GM12892 (cell line): ENCODE measurements around the gene TMBIM4.

ENCODE experiments used
- POLR2A ChIP-seq: IDR thresholded peaks from 2 replicates; pipeline ENCODE4 v1.6.1; 2011; ENCODE audit warnings: low read depth, low read length, control low read depth
- POLR2AphosphoS5 ChIP-seq: IDR thresholded peaks from 2 replicates; pipeline ENCODE4 v1.6.1; 2011; ENCODE audit warnings: low read depth, low read length, control low read depth
- TAF1 ChIP-seq: IDR thresholded peaks from 2 replicates; pipeline ENCODE4 v1.6.1; 2011; ENCODE audit warnings: low read depth, mild to moderate bottlenecking, control low read depth, low read length, borderline replicate concordance

DNA sequence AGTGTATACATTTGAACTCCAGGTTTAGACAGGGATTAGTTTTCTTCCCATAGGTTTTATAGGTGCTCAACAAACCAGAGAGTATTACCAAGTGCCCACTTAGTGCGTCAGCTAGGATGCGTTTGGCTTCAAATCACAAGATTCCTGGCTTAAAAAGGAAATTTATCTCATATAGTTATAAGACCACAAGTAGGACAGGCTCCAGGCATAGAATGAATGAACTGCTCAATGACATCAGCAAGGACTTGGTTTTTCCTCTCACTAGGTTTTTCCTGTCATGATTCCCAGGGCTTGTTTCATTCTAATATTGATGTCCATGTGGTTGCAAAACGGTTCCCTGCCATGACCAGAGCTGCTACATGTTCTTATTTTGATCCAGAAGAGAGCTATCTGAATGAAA lies 13.2 kb upstream of the TMBIM4 start:
- TF ChIP-seq POLR2A (no peak), TAF1 (no peak), POLR2AphosphoS5 (no peak)
